Ovary (tissue), 3 donors: Measurements from ENCODE around the gene FUS.

ENCODE experiments used
- CTCF ChIP-seq, 3 donors: fragments of 450-650 bp in 2 of 3; fragments of 200-600 bp in 1 of 3; IDR thresholded peaks; one replicate each; pipeline versions ENCODE4 v1.5.1 to v1.8.0; 2016 to 2022; ENCODE audit warnings: antibody characterized with exemption in 3 of 3, mild to moderate bottlenecking in 1 of 3
- EP300 ChIP-seq: sonication (generic); formaldehyde crosslinking; IDR thresholded peaks from one replicate; pipeline ENCODE4 v1.6.1; 2017; ENCODE audit warnings: antibody characterized with exemption
- donor health status: DM: no; HTN: no; CAD: no.

DNA sequence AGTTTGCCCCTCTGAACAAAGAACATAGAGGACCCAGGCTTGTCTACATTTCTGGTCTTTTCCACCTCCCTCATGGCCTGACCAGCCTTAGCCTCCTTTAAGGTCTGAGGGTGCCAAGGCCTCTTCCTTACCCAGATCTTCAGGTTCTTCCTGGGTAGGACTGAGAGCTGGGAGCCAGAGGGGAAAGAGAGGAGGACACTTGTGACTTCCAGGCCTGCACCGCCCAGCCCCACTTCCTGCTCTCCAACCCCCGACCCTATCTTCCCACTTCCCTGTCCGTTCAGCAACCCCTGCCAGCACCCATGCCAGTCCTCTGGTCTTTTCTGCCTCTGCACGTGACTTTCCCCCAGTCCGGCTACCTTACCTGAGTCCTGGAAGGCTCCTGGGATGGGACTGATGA lies 30.6 kb upstream of the FUS start:
- TF ChIP-seq CTCF (IDR thresholded peaks at IDR 0.05) (no peak), EP300 (no peak)
